SK-N-SH treated with all-trans-retinoic acid at 6 μM for 48 hours (cell line): ENCODE measurements around the gene PPM1B.

Source experiments
- ARNTL ChIP-seq: fragments of 450-650 bp; formaldehyde crosslinking; IDR thresholded peaks from 2 replicates; pipeline ENCODE4 v1.5.0; 2020; ENCODE audit warnings: low read depth, mild to moderate bottlenecking, moderate library complexity, borderline replicate concordance
- BACH2 ChIP-seq: fragments of 250-450 bp; sonication (Bioruptor Pico); IDR thresholded peaks from 2 replicates; pipeline ENCODE4 v1.9.0; 2021; ENCODE audit warnings: mild to moderate bottlenecking, borderline replicate concordance
- CREB5 ChIP-seq: fragments of 250-450 bp; sonication (Bioruptor Pico); IDR thresholded peaks from 2 replicates; pipeline ENCODE4 v1.5.1; 2020; ENCODE audit warnings: low read depth, mild to moderate bottlenecking, moderate library complexity
- CSRNP3 ChIP-seq: fragments of 250-450 bp; sonication (Bioruptor Pico); IDR thresholded peaks from 2 replicates; pipeline ENCODE4 v1.5.1; 2021; ENCODE audit warnings: mild to moderate bottlenecking, moderate library complexity
- OSR1 ChIP-seq: fragments of 250-450 bp; sonication (Bioruptor Pico); IDR thresholded peaks from 2 replicates; pipeline ENCODE4 v1.8.0; 2022; ENCODE audit warnings: moderate library complexity, mild to moderate bottlenecking, inconsistent platforms
- PATZ1 ChIP-seq: fragments of 250-450 bp; sonication (Bioruptor Pico); IDR thresholded peaks from 2 replicates; pipeline ENCODE4 v1.8.0; 2020; ENCODE audit warnings: mild to moderate bottlenecking, moderate library complexity, borderline replicate concordance
- RARB ChIP-seq: fragments of 250-450 bp; sonication (Bioruptor Pico); IDR thresholded peaks from 2 replicates; pipeline ENCODE4 v1.8.0; 2021; ENCODE audit warnings: mild to moderate bottlenecking, moderate library complexity
- SNAI2 ChIP-seq: fragments of 250-450 bp; sonication (Bioruptor Pico); IDR thresholded peaks from 2 replicates; pipeline ENCODE4 v1.5.0; 2020; ENCODE audit warnings: mild to moderate bottlenecking, moderate library complexity
- TCF4 ChIP-seq: fragments of 250-450 bp; sonication (Bioruptor Pico); IDR thresholded peaks from 2 replicates; pipeline ENCODE4 v1.8.0; 2021; ENCODE audit warnings: mild to moderate bottlenecking, moderate library complexity, borderline replicate concordance
- TOX ChIP-seq: fragments of 250-450 bp; sonication (Bioruptor Pico); IDR thresholded peaks from 2 replicates; pipeline ENCODE4 v1.8.0; 2021; ENCODE audit warnings: mild to moderate bottlenecking, moderate library complexity, borderline replicate concordance
- ZC3H10 ChIP-seq: fragments of 250-450 bp; sonication (Bioruptor Pico); IDR thresholded peaks from 2 replicates; pipeline ENCODE4 v1.5.1; 2021; ENCODE audit warnings: mild to moderate bottlenecking, moderate library complexity
- ZFP3 ChIP-seq: fragments of 250-450 bp; sonication (Bioruptor Pico); IDR thresholded peaks from 2 replicates; pipeline ENCODE4 v1.5.0; 2020; ENCODE audit warnings: mild to moderate bottlenecking, moderate library complexity
- ZFP30 ChIP-seq: fragments of 450-650 bp; formaldehyde crosslinking; IDR thresholded peaks from 2 replicates; pipeline ENCODE4 v1.5.0; 2022; ENCODE audit warnings: mild to moderate bottlenecking, moderate library complexity
- ZNF70 ChIP-seq: fragments of 450-650 bp; formaldehyde crosslinking; IDR thresholded peaks from 2 replicates; pipeline ENCODE4 v1.5.0; 2020; ENCODE audit warnings: mild to moderate bottlenecking, moderate library complexity

- TF ChIP-seq PATZ1 (CRISPR knock-in tag) (no peak), SNAI2 (CRISPR knock-in tag) (no peak), RARB (no peak), TCF4 (CRISPR knock-in tag) (no peak), CREB5 (CRISPR knock-in tag) (no peak), ZFP3 (CRISPR knock-in tag) (no peak), ZC3H10 (CRISPR knock-in tag) (no peak), ZNF70 (CRISPR knock-in tag) (no peak), ZFP30 (CRISPR knock-in tag) (no peak), TOX (CRISPR knock-in tag) (no peak), CSRNP3 (no peak), BACH2 (CRISPR knock-in tag) (no peak), ARNTL (CRISPR knock-in tag) (no peak), OSR1 (CRISPR knock-in tag) (no peak)
Measured at GRCh38 chr2:44148999-44149398, 19.7 kb upstream of the PPM1B start.
